Fibroblast of skin of left quadriceps (primary cell): ENCODE data around the gene TAF11L7.
"Not testable (repeated sequence)": the region's sequence is repeated elsewhere in the genome, so short reads cannot be mapped to it uniquely, and the experiment has no call there.

ENCODE experiments used
- DNase-seq, 2 experiments: peaks; one replicate each; pipeline ENCODE4 v3.0.0-alpha.2; 2013; ENCODE audit warnings: low read depth in 2 of 2

The TAF11L7 gene

DNA sequence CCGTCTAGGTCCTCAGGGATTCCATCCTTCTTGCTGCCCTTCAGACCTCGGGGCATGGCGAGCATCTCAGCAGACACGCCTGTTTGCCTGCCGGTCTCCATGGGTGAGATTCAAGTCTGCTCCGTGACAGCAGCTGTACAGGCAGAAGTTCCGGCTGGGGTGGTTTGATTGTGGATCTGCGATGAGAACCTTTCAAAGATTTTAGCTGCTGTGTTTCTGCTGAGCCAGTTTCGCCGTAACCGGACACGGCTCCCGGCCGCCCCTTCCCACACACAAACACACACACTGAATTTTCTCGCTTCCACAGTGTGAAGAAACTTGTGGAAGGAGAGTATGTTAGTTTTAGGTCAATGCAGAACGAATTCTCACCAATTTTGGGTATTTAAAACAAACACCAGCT, at the start of gene TAF11L7:
Gene TAF11L7, minus strand, starts transcription at position 101 of the 400 bp plus-strand sequence.
- not testable (repeated sequence) for DNase-seq

DNA sequence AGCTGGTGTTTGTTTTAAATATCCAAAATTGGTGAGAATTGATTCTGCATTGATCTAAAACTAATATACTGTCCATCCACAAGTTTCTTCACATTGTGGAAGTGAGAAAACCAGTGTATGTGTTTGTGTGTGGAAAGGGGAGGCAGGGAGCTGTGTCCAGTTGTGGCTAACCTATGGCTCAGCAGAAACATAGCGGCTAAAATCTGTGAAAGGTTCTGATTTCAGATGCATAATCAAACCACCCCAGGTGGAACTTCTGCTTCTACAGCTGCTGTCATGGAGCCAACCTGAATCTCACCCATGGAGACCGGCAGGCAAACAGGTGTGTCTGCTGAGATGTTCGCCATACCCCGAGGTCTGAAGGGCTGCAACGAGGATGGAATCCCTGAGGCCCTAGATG, 48.6 kb upstream of the TAF11L7 start, which contains the start of gene TAF11L14:
Gene TAF11L14, plus strand, starts transcription at position 301 of the 400 bp plus-strand sequence.
- no peak for DNase-seq

DNA sequence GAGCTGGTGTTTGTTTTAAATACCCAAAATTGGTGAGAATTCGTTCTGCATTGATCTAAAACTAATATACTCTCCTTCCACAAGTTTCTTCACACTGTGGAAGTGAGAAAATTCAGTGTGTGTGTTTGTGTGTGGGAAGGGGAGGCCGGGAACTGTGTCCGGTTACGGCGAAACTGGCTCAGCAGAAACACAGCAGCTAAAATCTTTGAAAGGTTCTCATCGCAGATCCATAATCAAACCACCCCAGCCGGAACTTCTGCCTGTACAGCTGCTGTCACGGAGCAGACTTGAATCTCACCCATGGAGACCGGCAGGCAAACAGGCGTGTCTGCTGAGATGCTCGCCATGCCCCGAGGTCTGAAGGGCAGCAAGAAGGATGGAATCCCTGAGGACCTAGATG, 46.2 kb upstream of the TAF11L7 start, which contains the start of gene TAF11L13:
Gene TAF11L13, plus strand, starts transcription at position 301 of the 400 bp plus-strand sequence.
- not testable (repeated sequence) for DNase-seq

DNA sequence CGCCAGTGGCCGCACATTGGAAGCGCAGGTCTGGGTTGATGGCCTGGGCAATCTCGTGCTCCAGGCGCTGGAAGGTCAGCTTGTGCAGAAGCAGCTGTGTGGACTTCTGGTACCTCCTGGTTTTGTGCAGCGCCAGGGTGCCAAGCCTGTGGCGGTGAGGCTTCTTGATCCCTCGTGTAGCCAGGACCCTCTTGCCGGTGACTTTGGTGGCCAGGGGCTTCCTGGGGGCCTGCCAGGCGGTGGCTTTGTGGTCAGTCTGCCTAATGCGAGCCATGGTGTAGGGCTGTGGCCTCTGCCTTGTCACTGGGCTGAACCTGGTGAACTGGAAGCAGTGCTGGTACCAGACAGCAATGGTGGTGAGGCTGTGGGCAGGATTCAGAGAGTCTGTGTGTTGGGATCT, 40.1 kb upstream of the TAF11L7 start:
- DNase-seq = no peak

DNA sequence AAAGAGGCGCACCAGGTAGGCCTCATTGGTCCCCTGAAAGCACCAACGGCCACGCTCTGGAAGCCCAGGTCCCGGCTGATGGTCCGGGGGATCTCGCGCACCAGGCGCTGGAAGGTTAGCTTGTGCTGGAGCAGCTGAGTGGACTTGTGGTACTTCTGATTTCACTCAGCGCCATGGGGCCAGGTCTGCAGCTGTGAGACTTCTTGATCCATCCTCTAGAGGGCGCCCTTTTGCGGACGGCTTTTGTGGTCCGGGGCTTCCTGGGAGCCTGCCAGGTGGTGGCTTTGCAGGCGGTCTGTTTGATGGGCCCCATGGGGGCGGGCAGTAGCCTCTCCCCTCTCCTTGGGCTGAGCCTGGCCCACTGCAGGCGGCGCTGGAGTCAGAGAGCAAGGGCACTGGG, 35.1 kb upstream of the TAF11L7 start:
- DNase-seq = no peak

DNA sequence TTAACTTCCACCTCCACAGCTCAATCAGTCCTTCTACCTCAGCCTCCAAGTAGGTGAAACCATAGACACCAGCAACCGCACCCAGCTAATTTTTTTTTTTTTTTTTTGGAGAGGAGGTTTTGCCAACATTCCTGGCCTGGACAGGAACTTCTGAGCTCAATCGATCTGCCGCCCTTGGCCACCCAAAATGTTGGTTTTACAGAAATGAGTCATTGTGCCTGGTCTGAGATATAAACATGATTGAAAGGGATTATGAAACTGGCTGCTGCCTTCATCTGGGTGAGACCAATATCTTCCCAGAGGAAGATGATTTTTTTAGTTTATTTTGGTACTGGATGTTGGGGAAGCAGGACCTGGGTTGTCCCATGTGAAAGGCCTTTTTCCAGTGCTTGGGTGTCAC, 33.8 kb upstream of the TAF11L7 start:
- no peak for DNase-seq

DNA sequence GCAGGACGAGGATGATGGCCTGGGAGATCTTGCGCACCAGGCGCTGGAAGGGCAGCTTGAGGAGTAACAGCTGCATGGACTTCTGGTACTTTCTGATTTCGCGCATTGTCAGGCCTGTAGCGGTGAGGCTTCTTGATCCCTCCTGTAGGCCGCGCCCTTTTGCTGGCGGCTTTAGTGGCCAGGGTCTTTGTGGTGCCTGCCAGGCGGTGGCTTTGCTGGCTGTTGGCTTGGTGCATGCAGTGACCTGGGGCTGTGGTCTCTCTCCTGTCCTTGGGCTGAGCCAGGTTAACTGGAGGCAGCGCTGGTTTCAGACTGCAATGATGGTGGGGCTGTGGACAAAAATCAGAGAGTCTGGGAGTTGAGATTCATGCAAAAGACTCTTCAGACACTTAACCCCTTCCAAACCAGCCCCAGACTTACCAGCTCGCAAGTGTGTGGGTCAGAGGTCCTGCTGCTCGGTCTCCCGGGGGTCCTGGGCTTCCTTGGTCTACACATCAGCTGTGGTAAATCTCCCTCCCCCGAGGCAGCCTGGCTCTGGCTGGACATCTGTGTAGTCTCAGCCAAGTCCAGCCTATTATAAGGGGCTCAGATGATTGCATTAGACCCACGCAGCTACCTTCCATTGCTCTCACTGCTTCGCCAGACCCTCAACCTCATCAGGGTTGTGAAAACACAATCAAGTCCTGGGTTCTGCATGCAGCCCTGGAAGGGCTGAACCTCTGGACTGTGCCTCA, 29.5 kb upstream of the TAF11L7 start:
- DNase-seq = no peak

DNA sequence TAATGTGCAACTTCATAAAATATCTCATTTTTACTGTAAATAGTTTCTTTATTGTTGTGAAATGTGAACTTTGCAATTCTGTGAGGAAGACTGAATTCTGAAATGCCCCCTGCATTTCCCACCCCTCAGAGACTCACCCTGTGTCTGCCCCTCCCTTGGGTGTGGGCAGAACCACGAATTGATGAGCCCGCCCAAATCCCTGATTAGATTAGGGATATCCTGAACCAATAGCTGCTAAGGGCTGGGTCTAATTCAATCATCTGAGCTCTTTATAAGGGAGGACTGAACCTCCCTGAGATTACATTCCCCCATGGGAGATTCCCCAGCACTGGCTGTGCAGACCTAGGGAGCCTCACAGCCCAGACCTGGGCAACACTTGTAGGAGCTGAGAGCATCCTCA, 24.5 kb upstream of the TAF11L7 start, which contains the start of gene TAF11L12:
Gene TAF11L12, plus strand, starts transcription at position 301 of the 400 bp plus-strand sequence.
- not testable (repeated sequence) for DNase-seq

DNA sequence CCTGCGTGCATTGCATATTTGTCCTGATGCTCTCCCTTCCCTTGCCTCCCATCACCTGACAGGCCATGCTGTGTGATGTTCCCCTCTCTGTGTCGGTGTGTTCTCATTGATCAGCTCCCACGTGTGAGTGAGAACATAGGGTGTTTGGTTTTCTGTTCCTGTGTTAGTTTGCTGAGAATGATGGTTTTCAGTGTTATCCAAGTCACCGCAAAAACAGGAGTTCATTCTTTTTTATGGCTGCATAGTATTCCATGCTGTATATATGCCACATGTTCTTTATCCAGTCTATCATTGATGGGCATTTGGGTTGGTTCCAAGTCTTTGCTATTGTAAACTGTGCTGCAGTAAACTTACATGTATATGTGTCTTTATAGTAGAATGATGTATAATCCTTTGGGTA, 21.9 kb upstream of the TAF11L7 start:
- DNase-seq = not testable (repeated sequence)

DNA sequence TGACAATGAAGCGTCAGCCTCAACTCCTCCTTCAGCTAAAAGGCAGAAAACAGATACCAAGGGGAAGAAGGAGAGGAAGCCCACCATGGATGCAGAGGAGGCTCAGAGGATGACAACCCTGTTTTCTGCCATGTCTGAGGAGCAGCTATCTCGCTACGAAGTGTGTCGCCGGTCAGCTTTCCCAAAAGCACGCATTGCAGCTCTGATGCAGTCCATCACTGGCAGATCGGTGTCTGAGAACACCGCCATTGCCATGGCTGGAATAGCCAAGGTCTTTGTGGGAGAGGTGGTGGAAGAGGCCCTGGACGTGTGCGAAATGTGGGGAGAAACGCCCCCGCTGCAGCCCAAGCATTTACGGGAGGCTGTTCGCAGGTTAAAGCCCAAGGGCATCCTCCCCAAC, 19.4 kb upstream of the TAF11L7 start:
- no peak for DNase-seq

DNA sequence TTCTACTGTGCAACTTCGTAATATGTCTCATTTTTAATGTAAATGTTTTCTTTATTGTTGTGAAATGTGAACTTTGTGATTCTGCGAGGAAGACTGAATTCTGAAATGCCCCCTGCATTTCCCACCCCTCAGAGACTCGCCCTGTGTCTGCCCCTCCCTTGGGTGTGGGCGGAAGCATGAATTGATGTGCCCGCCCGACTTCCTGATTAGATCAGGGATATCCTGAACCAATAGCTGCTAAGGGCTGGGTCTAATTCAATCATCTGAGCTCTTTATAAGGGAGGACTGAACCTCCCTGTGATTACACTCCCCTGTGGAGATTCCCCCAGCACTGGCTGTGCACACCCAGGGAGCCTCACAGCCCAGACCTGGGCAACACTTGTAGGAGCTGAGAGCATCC, 18.3 kb upstream of the TAF11L7 start, which contains the start of gene TAF11L11:
Gene TAF11L11, plus strand, starts transcription at position 304 of the 400 bp plus-strand sequence.
- not testable (repeated sequence) for DNase-seq

DNA sequence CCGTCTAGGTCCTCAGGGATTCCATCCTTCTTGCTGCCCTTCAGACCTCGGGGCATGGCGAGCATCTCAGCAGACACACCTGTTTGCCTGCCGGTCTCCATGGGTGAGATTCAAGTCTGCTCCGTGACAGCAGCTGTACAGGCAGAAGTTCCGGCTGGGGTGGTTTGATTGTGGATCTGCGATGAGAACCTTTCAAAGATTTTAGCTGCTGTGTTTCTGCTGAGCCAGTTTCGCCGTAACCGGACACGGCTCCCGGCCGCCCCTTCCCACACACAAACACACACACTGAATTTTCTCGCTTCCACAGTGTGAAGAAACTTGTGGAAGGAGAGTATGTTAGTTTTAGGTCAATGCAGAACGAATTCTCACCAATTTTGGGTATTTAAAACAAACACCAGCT, 12.2 kb upstream of the TAF11L7 start, which contains the start of gene TAF11L10:
Gene TAF11L10, minus strand, starts transcription at position 101 of the 400 bp plus-strand sequence.
- DNase-seq = not testable (repeated sequence)

DNA sequence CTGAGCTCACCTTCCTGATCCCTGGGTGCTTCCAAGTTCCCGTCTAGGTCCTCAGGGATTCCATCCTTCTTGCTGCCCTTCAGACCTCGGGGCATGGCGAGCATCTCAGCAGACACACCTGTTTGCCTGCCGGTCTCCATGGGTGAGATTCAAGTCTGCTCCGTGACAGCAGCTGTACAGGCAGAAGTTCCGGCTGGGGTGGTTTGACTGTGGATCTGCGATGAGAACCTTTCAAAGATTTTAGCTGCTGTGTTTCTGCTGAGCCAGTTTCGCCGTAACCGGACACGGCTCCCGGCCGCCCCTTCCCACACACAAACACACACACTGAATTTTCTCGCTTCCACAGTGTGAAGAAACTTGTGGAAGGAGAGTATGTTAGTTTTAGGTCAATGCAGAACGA, 8.7 kb upstream of the TAF11L7 start, which contains the start of gene TAF11L9:
Gene TAF11L9, minus strand, starts transcription at position 140 of the 400 bp plus-strand sequence.
- not testable (repeated sequence) for DNase-seq

DNA sequence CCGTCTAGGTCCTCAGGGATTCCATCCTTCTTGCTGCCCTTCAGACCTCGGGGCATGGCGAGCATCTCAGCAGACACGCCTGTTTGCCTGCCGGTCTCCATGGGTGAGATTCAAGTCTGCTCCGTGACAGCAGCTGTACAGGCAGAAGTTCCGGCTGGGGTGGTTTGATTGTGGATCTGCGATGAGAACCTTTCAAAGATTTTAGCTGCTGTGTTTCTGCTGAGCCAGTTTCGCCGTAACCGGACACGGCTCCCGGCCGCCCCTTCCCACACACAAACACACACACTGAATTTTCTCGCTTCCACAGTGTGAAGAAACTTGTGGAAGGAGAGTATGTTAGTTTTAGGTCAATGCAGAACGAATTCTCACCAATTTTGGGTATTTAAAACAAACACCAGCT, 5.3 kb upstream of the TAF11L7 start, which contains the start of gene TAF11L8:
Gene TAF11L8, minus strand, starts transcription at position 101 of the 400 bp plus-strand sequence.
- DNase-seq = not testable (repeated sequence)
